ENCODE measurements around the gene MBNL1.

- TF ChIP-seq CTCF (IDR thresholded peaks at IDR 0.05) (no peak), POLR2A (IDR thresholded peaks at IDR 0.05) (no peak), EP300 (IDR thresholded peaks at IDR 0.05) (no peak)
Measured at GRCh38 chr3:152219216-152219615, 49.5 kb upstream of the MBNL1 start.
